HG03558 (cell line): ENCODE results near the gene ANKRD50.

Experiments used
- ATAC-seq: cut with Tn5 transposase; IDR thresholded peaks from one replicate; pipeline ENCODE4 v1.9.1; 2021; ENCODE audit warnings: moderate number of reproducible peaks; ENCODE audit not compliant: unreplicated experiment; ENCODE audit errors: extremely low read depth

Gene ANKRD50

DNA sequence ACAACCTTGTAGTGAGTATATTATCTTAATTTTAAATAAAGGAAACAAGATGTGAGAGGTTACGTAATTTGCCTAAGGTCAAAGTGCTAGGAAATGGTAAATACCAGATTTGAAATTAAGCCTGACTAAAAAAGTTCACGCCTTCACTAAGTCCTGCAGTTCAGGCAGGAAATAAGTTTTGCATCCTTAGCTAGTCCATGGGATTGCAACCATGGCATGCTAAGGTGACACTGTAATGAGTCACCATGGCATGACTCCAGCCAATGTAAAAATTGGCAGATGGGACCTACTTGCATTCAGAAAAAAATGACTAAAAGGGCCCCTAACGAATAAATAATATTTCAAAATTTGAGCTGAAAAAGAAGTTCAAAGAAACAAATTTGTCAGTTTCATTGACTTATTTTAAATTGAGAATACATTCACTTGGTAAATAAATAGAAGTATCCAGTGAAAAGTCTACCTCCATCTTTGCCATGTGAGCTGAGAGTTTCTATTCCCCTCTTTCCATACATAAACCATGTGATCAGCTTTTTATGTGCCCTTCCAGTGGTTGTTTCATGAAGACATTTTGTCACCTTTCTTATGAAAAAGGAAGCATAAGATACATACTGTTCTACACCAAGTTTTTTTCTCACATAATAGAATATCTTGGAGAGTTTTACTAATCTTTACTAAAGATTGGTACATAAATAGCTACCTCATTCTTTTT, 72.4 kb downstream of the ANKRD50 start:
- no peak for ATAC-seq

DNA sequence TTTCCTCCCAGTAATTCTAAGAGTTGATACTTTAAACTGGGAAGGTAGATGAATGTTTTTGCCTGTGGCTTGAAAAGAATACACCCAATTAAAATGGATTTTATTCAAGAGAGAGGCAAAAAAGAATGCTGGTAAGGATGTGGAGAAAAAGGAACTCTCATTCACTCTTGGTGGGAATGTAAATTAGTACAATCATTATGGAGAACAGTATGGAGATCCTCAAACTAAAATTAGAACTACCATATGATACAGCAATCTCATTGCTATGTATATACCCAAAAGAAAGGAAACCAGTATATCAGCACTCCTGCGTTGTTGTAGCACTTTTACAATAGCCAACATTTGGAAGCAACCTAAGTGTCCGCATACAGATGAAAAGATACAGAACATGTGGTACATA, 75.2 kb downstream of the ANKRD50 start:
- ATAC-seq: no peak

GRCh38 chr4:124636788-124637187, 75.7 kb downstream of the ANKRD50 start:
- no peak for ATAC-seq

DNA sequence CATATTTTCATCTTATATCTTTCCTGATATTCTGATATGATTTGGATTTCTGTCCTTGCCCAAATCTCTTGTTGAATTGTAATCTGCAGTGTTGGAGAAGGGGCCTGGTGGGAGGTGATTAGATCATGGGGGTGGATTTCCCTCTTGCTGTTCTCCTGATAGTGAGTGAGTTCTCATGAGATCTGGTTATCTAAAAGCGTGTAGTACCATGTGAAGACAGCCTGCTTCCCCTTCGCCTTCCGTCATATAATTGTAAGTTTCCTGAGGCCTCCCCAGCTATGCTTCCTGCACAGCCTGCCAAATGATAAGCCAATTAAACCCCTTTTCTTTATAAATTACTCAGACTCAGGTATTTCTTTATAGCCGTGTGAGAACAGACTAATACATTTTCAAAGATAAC, 77.2 kb downstream of the ANKRD50 start:
- ATAC-seq: no peak

GRCh38 chr4:124633285-124633941, 79.1 kb downstream of the ANKRD50 start:
- ATAC-seq: no peak

DNA sequence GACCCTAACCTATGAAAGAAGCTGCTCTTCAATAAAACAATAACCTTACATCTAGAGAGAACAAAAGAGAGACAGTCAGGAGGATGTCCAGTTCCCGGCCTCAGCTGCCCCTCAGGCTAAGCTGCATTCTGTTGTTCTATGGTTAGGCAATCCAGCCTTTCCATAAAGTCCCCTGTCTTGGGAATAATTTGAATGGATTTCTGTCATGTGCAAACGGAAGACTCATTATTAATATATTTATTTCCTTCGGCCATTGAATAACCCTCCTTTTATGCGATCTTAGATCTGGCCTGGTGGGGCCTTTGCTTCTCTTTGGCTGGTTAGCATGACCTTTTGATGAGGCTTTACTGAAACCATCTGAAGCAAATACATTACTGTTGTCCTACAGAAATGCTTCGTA, 80.1 kb downstream of the ANKRD50 start:
- no peak for ATAC-seq

DNA sequence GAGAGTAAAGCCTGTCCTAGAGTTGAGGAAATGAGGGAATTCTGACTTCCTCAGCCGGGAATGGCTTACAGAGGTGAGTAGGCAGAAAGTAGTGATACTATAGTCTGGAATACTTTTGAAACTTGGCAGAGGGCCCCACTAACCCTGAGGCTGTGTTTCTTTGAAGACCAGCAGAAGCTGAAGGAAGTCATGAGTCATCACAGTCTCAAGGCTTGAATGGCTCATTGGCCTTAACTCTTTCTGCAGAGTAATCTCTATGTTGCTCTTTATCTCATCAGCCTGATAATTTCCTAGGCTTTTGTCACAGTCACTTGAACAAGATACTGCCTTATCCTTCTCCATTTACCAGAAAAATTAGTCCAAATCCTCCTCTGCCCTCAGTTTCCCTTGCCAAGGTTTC, 80.8 kb downstream of the ANKRD50 start:
- ATAC-seq: peak; percentile 92

- no peak for ATAC-seq
These were observed 82.9 kb downstream of the ANKRD50 start for GRCh38 chr4:124629681-124630080.
